Adrenal gland (tissue), 5 donors: ENCODE results near the gene KCNK18.

Source experiments
- POLR2A ChIP-seq, 2 donors: fragments of 450-650 bp; IDR thresholded peaks; one replicate each; pipeline ENCODE4 v1.6.1; 2017; ENCODE audit warnings: antibody characterized with exemption in 2 of 2, mild to moderate bottlenecking in 2 of 2, moderate library complexity in 1 of 2
- TF ChIP-seq, protein P1 (sequence below), 6 experiments: fragments of 450-650 bp in 4 of 6; fragments of 200-600 bp in 2 of 6; sonication (generic) in 1 of 6; IDR thresholded peaks; 1 replicate in 5 of 6; 2 replicates in 1 of 6; pipeline versions ENCODE4 v1.5.1 to v1.8.0; 2016 to 2021; ENCODE audit warnings: antibody characterized with exemption in 6 of 6, mild to moderate bottlenecking in 2 of 6, moderate library complexity in 1 of 6
- donor health status: DM: no; HTN: no; CAD: no.

GRCh38 chr10:117246997-117247671 lies 49.8 kb downstream of the KCNK18 start:
- TF ChIP-seq, protein P1, sequence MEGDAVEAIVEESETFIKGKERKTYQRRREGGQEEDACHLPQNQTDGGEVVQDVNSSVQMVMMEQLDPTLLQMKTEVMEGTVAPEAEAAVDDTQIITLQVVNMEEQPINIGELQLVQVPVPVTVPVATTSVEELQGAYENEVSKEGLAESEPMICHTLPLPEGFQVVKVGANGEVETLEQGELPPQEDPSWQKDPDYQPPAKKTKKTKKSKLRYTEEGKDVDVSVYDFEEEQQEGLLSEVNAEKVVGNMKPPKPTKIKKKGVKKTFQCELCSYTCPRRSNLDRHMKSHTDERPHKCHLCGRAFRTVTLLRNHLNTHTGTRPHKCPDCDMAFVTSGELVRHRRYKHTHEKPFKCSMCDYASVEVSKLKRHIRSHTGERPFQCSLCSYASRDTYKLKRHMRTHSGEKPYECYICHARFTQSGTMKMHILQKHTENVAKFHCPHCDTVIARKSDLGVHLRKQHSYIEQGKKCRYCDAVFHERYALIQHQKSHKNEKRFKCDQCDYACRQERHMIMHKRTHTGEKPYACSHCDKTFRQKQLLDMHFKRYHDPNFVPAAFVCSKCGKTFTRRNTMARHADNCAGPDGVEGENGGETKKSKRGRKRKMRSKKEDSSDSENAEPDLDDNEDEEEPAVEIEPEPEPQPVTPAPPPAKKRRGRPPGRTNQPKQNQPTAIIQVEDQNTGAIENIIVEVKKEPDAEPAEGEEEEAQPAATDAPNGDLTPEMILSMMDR (IDR thresholded peaks at IDR 0.05): no peak
- TF ChIP-seq POLR2A (IDR thresholded peaks at IDR 0.05): no peak
